Measurements from ENCODE around the gene CCDC78. TPM values are rescaled to one million over a fixed set of nuclear protein-coding genes. Genes with fewer than 3 reads are reported as not detected.
"Not testable (repeated sequence)": the region's sequence is repeated elsewhere in the genome, so short reads cannot be mapped to it uniquely, and the experiment has no call there.

CCDC78 gene
- total RNA-seq, 1 donor from 2014 or later, result 0.85 TPM

- H3K4me3 Mint-ChIP-seq (ENCODE audit: unreplicated experiment), result no peak overlapping the region
- no peak overlapping the region for H3K27ac Mint-ChIP-seq (ENCODE audit: unreplicated experiment)
- H3K36me3 Mint-ChIP-seq (ENCODE audit: low read depth, unreplicated experiment), result no peaks in the 10 kb centered on the region
- no peaks in the 10 kb centered on the region for H3K27me3 Mint-ChIP-seq (ENCODE audit: unreplicated experiment)
- TF ChIP-seq CTCF (IDR thresholded peaks at IDR 0.05; ENCODE audit: unreplicated experiment), result no peak
- no peaks in the 10 kb centered on the region for H3K9me3 Mint-ChIP-seq (ENCODE audit: unreplicated experiment)
- peaks cover 11% of the 10 kb centered on the region for H3K4me1 Mint-ChIP-seq (ENCODE audit: unreplicated experiment)
- no peak for DNase-seq (ENCODE audit: low spot score)
Observed at GRCh38 chr16:749010-749409, 22.8 kb upstream of the CCDC78 start.

GRCh38 chr16:747978-748746, 21.9 kb upstream of the CCDC78 start:
- no peak for TF ChIP-seq CTCF (IDR thresholded peaks at IDR 0.05; ENCODE audit: unreplicated experiment)
- H3K27me3 Mint-ChIP-seq (ENCODE audit: unreplicated experiment), result no peaks in the 10 kb centered on the region
- peaks cover 11% of the 10 kb centered on the region for H3K4me1 Mint-ChIP-seq (ENCODE audit: unreplicated experiment)
- no peaks in the 10 kb centered on the region for H3K36me3 Mint-ChIP-seq (ENCODE audit: low read depth, unreplicated experiment)
- H3K4me3 Mint-ChIP-seq (ENCODE audit: unreplicated experiment), result no peak overlapping the region
- no peaks in the 10 kb centered on the region for H3K9me3 Mint-ChIP-seq (ENCODE audit: unreplicated experiment)
- no peak for DNase-seq (ENCODE audit: low spot score)
- H3K27ac Mint-ChIP-seq (ENCODE audit: unreplicated experiment), result no peak overlapping the region

- Mint-ChIP-seq H3K27me3 (ENCODE audit: unreplicated experiment) (no peaks in the 10 kb centered on the region), H3K4me3 (ENCODE audit: unreplicated experiment) (no peak overlapping the region), H3K27ac (ENCODE audit: unreplicated experiment) (no peak overlapping the region), H3K4me1 (ENCODE audit: unreplicated experiment) (peaks cover 9% of the 10 kb centered on the region), H3K9me3 (ENCODE audit: unreplicated experiment) (no peaks in the 10 kb centered on the region), H3K36me3 (ENCODE audit: low read depth, unreplicated experiment) (no peaks in the 10 kb centered on the region)
- no peak for DNase-seq (ENCODE audit: low spot score)
- TF ChIP-seq CTCF (IDR thresholded peaks at IDR 0.05; ENCODE audit: unreplicated experiment), result no peak
Observed at GRCh38 chr16:746637-747036, 20.4 kb upstream of the CCDC78 start.

GRCh38 chr16:745739-746138, 19.5 kb upstream of the CCDC78 start:
- Mint-ChIP-seq H3K36me3 (ENCODE audit: low read depth, unreplicated experiment) (no peaks in the 10 kb centered on the region), H3K27ac (ENCODE audit: unreplicated experiment) (no peak overlapping the region), H3K4me1 (ENCODE audit: unreplicated experiment) (no peaks in the 10 kb centered on the region), H3K27me3 (ENCODE audit: unreplicated experiment) (no peaks in the 10 kb centered on the region), H3K9me3 (ENCODE audit: unreplicated experiment) (no peaks in the 10 kb centered on the region), H3K4me3 (ENCODE audit: unreplicated experiment) (no peak overlapping the region)
- TF ChIP-seq CTCF (IDR thresholded peaks at IDR 0.05; ENCODE audit: unreplicated experiment), result no peak
- peak; percentile 62 for DNase-seq (ENCODE audit: low spot score)

- no peak overlapping the region for H3K4me3 Mint-ChIP-seq (ENCODE audit: unreplicated experiment)
- H3K27ac Mint-ChIP-seq (ENCODE audit: unreplicated experiment), result no peak overlapping the region
- no peaks in the 10 kb centered on the region for H3K9me3 Mint-ChIP-seq (ENCODE audit: unreplicated experiment)
- H3K27me3 Mint-ChIP-seq (ENCODE audit: unreplicated experiment), result no peaks in the 10 kb centered on the region
- peak; percentile 42 for TF ChIP-seq CTCF (IDR thresholded peaks at IDR 0.05; ENCODE audit: unreplicated experiment)
- no peaks in the 10 kb centered on the region for H3K36me3 Mint-ChIP-seq (ENCODE audit: low read depth, unreplicated experiment)
- H3K4me1 Mint-ChIP-seq (ENCODE audit: unreplicated experiment), result peaks cover 9% of the 10 kb centered on the region
- DNase-seq (ENCODE audit: low spot score), result no peak
Observed at GRCh38 chr16:743794-744500, 17.7 kb upstream of the CCDC78 start.

GRCh38 chr16:742894-743293, 16.7 kb upstream of the CCDC78 start:
- H3K9me3 Mint-ChIP-seq (ENCODE audit: unreplicated experiment); DNase-seq (ENCODE audit: low spot score); H3K4me3 Mint-ChIP-seq (ENCODE audit: unreplicated experiment); H3K36me3 Mint-ChIP-seq (ENCODE audit: low read depth, unreplicated experiment); H3K27ac Mint-ChIP-seq (ENCODE audit: unreplicated experiment); H3K27me3 Mint-ChIP-seq (ENCODE audit: unreplicated experiment): not testable (repeated sequence)
- H3K4me1 Mint-ChIP-seq (ENCODE audit: unreplicated experiment), result peaks cover 12% of the 10 kb centered on the region
